NCI-H69 (cell line): ENCODE results near the gene MLF1.
"Not testable (repeated sequence)": the region's sequence is repeated elsewhere in the genome, so short reads cannot be mapped to it uniquely, and the experiment has no call there.

Source experiments
- DNase-seq: peaks from one replicate; lab custom pipeline; 2025; lab: John Stamatoyannopoulos, UW

Gene MLF1, protein sequence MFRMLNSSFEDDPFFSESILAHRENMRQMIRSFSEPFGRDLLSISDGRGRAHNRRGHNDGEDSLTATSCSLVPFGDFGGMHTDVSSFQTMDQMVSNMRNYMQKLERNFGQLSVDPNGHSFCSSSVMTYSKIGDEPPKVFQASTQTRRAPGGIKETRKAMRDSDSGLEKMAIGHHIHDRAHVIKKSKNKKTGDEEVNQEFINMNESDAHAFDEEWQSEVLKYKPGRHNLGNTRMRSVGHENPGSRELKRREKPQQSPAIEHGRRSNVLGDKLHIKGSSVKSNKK

GRCh38 chr3:158570999-158571702, at the start of gene MLF1:
MLF1 (plus strand) TSS chr3:158571194; CDS start chr3:158571301, 107 bp downstream.
- DNase-seq: peak; percentile 94

GRCh38 chr3:158522221-158523136, 48.5 kb upstream of the MLF1 start:
- no peak for DNase-seq

GRCh38 chr3:158528076-158528674, 42.8 kb upstream of the MLF1 start:
- DNase-seq: peak; percentile 44

DNA sequence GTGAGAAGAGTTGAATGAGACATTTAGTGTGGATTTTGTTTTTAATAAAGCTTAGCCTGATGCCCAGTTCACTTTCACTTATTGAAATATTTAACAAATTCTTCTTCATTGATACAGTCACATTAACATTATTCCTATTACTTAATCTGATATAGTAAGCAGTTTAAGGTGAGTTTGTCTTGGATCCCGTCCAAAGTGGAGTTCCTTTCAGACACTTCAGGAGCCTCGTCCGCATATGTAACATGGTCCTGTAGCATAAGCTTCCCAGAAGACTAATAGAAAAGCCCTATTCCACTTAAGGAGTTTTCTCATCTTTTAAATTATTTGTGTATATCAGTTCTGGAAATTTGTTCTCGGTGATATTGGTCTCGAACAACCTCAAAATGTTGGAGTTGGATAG, 39.7 kb upstream of the MLF1 start:
- DNase-seq: peak; percentile 76

DNA sequence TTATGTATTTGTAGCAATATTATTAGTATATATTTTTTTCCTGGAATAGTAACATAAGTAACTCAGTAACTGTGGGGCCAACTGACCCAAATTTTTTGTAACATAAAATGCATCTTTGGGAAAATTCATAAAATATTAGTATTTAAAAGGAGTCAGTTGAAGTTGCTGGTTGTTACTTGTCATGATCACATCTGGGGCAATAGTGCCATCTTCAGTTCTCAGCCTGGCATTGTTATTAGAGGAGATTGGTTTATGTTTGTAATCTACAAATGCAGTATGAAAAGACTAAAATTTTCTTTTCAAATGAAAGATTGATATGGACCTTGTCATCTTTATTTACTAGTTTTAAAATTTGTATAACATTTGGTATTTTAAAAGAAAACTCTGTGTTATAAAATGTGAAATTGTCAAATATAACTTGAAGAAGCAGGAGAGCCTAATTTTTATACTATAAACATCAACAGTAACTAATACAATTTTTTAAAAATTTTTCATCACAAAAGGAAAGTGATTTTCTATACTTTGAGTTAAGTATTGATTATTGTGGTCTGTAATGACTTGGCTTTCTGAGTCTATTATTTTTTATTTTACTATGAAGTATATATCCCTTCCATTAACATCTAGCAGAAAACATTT, 38.8 kb upstream of the MLF1 start:
- peak; percentile 60 for DNase-seq

DNA sequence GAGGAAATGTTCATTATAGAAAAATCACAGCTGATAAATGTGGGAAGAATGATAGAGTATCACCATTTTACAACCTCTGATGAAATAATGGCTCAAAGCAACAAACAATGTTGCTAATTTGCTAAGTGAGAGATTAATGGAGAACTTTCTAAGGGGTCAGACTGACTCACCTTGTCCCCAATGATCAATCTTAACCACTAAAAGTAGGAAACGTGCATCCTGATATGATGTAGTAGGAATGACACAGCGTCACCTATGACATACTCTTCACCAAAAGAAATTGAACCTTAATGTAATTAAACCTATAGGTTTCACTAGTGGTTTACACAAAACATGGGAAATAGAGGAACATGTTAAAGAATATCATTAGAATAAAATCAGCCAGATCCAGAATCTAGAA, 35.1 kb upstream of the MLF1 start:
- DNase-seq: no peak

GRCh38 chr3:158539414-158540014, 31.5 kb upstream of the MLF1 start:
- peak; percentile 49 for DNase-seq

- no peak for DNase-seq
Measured at GRCh38 chr3:158540066-158540465, 30.9 kb upstream of the MLF1 start.

- no peak for DNase-seq
Measured at GRCh38 chr3:158548691-158549090, 22.3 kb upstream of the MLF1 start.

- not testable (repeated sequence) for DNase-seq
Measured at GRCh38 chr3:158549938-158550337, 21.1 kb upstream of the MLF1 start.

- no peak for DNase-seq
Measured at GRCh38 chr3:158552124-158552523, 18.9 kb upstream of the MLF1 start.

DNA sequence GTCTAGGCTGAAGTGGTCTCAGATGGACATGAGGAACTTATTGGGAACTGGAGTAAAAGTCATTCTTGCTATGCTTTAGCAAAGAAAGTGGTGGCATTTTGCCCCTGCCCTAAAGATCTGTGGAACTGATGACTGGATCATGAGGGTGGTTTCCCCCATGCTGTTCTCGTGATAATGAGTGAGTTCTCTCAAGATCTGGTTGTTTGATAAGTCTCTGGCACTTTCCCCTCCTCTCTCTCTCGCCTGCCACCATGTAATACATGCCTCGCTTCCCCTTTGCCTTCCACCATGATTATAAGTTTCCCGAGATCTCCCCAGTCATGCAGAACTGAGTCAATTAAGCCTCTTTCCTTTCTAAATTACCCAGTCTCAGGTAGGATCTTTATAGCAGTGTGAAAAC, 11.5 kb upstream of the MLF1 start:
- DNase-seq: no peak

DNA sequence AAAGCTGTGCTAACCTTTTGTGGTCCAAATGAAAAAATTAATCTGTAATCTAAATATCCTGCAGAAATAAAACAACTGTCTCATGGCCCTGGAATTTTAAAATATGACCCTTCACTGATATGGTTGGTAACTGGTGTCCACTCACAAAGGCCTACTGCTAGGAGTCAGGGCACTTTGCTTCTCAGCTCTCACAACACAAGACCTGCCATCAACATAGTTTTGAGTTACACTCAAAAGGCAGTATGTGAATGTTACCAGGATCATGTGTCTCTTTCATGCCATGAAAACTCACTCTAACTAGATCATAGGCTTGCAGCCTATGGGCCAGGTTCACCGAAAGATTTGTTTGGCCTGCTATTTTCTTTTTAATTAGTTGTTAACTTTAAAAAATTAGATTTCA, 10.0 kb upstream of the MLF1 start:
- DNase-seq: no peak

DNA sequence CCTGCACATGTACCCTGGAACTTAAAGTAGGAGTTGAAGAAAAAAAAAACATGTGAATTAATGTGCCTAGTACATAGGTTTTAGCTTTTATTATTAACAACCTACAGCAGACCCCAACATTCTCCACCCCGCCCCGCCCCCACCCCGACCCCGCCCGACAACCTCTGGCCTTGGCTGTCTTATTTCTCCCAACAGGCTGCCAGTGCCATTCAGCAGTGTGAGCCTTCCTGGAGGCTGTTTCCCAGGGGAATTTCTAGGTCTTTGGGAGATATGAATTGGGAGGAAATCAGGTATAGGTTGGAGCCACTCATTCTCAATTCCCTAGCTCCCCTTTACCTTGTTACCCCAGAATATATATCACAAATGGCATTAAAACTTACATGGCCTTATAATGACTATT, 8.3 kb upstream of the MLF1 start:
- no peak for DNase-seq

GRCh38 chr3:158563076-158563475, 7.9 kb upstream of the MLF1 start:
- no peak for DNase-seq

- no peak for DNase-seq
Measured at GRCh38 chr3:158565076-158565475, 5.9 kb upstream of the MLF1 start.

GRCh38 chr3:158568784-158569183, 2.2 kb upstream of the MLF1 start:
- peak; percentile 7 for DNase-seq

DNA sequence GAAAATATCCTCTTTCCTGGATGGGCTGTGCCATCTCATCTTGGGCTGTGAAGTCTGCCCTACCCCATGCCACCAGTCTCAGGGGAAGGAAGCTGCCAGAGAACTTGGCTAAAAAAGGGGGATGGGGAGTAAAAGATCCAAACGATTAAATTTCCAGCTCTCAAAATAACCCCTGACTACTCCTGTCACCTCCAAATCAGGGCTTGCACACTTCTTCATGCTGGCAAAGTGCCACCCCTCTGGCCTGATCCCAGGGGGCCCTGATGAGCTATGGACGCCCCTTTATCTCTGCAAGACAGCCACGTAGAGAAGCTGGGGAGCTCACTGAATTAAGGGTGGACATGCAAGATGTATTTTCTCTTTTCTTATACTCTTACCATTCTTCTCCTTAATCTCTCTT, 1.2 kb upstream of the MLF1 start:
- DNase-seq: no peak

- no peak for DNase-seq
Measured at GRCh38 chr3:158571969-158572765, 1.2 kb downstream of the MLF1 start.

DNA sequence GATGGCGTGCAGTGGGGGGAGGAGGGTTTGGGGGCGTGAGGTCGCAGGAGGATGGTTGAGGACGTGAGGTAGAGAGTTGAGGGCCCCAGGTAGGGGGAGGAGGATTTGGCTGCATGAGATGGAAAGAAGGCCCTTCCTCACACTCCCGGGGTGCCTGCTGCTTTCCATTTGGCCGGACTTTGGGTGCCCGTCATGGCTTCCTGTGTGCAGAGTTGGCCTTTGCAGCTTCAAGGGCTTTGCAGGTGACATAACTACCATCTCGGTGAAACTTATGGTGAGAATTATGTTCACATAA, 1.7 kb downstream of the MLF1 start:
- no peak for DNase-seq

- peak; percentile 2 for DNase-seq
Measured at GRCh38 chr3:158573714-158574113, 2.7 kb downstream of the MLF1 start.
